Body of pancreas (tissue), 4 donors: ENCODE data around the gene AP1G1.

Experiments
- POLR2A ChIP-seq, 3 donors: fragments of 450-650 bp; IDR thresholded peaks; one replicate each; pipeline ENCODE4 v1.6.1; 2016; ENCODE audit warnings: antibody characterized with exemption in 3 of 3, mild to moderate bottlenecking in 2 of 3
- TF ChIP-seq, protein P1 (sequence below), 7 experiments: fragments of 450-650 bp in 4 of 7; fragments of 200-600 bp in 3 of 7; sonication (generic) in 3 of 7; IDR thresholded peaks; one replicate each; pipeline ENCODE4 v1.5.1; 2016 to 2019; ENCODE audit warnings: antibody characterized with exemption in 7 of 7

GRCh38 chr16:71808593-71809459 lies at the start of gene AP1G1:
- TF ChIP-seq POLR2A (IDR thresholded peaks at IDR 0.05) = peak; percentile 67 to 86 (median 85)
- TF ChIP-seq, protein P1, sequence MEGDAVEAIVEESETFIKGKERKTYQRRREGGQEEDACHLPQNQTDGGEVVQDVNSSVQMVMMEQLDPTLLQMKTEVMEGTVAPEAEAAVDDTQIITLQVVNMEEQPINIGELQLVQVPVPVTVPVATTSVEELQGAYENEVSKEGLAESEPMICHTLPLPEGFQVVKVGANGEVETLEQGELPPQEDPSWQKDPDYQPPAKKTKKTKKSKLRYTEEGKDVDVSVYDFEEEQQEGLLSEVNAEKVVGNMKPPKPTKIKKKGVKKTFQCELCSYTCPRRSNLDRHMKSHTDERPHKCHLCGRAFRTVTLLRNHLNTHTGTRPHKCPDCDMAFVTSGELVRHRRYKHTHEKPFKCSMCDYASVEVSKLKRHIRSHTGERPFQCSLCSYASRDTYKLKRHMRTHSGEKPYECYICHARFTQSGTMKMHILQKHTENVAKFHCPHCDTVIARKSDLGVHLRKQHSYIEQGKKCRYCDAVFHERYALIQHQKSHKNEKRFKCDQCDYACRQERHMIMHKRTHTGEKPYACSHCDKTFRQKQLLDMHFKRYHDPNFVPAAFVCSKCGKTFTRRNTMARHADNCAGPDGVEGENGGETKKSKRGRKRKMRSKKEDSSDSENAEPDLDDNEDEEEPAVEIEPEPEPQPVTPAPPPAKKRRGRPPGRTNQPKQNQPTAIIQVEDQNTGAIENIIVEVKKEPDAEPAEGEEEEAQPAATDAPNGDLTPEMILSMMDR (IDR thresholded peaks at IDR 0.05) = peak in 1 of 7 experiments; percentile 2
